SU-DHL-6 (cell line): Measurements from ENCODE around the gene PINLYP.
A peak's percentile ranks its signal among the peaks of the same experiment; 100 is the strongest.

Source experiments
- H2AFZ ChIP-seq: fragments of 200-600 bp; sonication (generic); 2 replicates; pipeline ENCODE4 v1.6.1; 2014; ENCODE audit warnings: low read depth, mild to moderate bottlenecking, moderate library complexity, mixed read lengths, antibody characterized with exemption, low read length; ENCODE audit not compliant: severe bottlenecking
- H3F3A ChIP-seq: fragments of 200-600 bp; shearing (Covaris generic); 2 replicates; pipeline ENCODE4 v1.6.0; 2016; ENCODE audit warnings: antibody characterized with exemption, mild to moderate bottlenecking; ENCODE audit not compliant: insufficient read depth
- H3K27ac ChIP-seq: fragments of 200-600 bp; sonication (generic); 2 replicates; pipeline ENCODE4 v1.5.1; 2016; ENCODE audit warnings: low read depth, mild to moderate bottlenecking, low read length, moderate library complexity, mixed read lengths
- H3K27me3 ChIP-seq: fragments of 200-600 bp; sonication (generic), shearing (Covaris generic); 2 replicates; pipeline ENCODE4 v1.6.0; 2014; ENCODE audit warnings: mild to moderate bottlenecking, low read length
- H3K36me3 ChIP-seq: fragments of 200-600 bp; sonication (generic); 2 replicates; pipeline ENCODE4 v1.6.1; 2014; ENCODE audit warnings: mild to moderate bottlenecking, low read length, mixed read lengths
- H3K4me2 ChIP-seq: fragments of 300-600, 200-600 bp; shearing (Covaris generic), sonication (generic); 2 replicates; pipeline ENCODE4 v1.6.0; 2014; ENCODE audit warnings: low read length, low read depth, mild to moderate bottlenecking; ENCODE audit not compliant: poor library complexity, severe bottlenecking
- H3K4me3 ChIP-seq: fragments of 200-600 bp; sonication (generic); 2 replicates; pipeline ENCODE4 v1.5.1; 2014; ENCODE audit warnings: antibody characterized with exemption, low read length, mild to moderate bottlenecking, mixed read lengths; ENCODE audit not compliant: insufficient read depth, poor library complexity, severe bottlenecking
- H3K79me2 ChIP-seq: fragments of 200-600 bp; sonication (generic); 2 replicates; pipeline ENCODE4 v1.6.1; 2014; ENCODE audit warnings: mild to moderate bottlenecking, low read length, moderate library complexity; ENCODE audit not compliant: insufficient read depth
- H3K9ac ChIP-seq: fragments of 200-600 bp; sonication (generic); 2 replicates; pipeline ENCODE4 v1.7.0; 2014; ENCODE audit warnings: mild to moderate bottlenecking, low read length
- H3K9me2 ChIP-seq: fragments of 200-600 bp; sonication (generic); replicated peaks from 2 replicates; pipeline ENCODE4 v1.6.1; 2014; ENCODE audit warnings: low read length; ENCODE audit not compliant: insufficient read depth
- H3K9me3 ChIP-seq: fragments of 200-600 bp; sonication (generic); 2 replicates; pipeline ENCODE4 v1.6.1; 2014; ENCODE audit warnings: low read length, mixed read lengths; ENCODE audit not compliant: insufficient read depth
- H4K20me1 ChIP-seq: fragments of 200-600 bp; sonication (generic); 2 replicates; pipeline ENCODE4 v1.6.1; 2014; ENCODE audit warnings: low read depth, mild to moderate bottlenecking, antibody characterized with exemption, low read length, moderate library complexity, mixed read lengths
- EZH2phosphoT487 ChIP-seq: fragments of 200-600 bp; sonication (generic), shearing (Covaris generic); conservative IDR thresholded peaks from 2 replicates; pipeline ENCODE4 v1.6.1; 2018; ENCODE audit warnings: mild to moderate bottlenecking, antibody characterized with exemption, low read length, moderate library complexity, mixed read lengths
- TF ChIP-seq, protein P1 (sequence below): fragments of 200-600 bp; sonication (generic); IDR thresholded peaks from one replicate; pipeline ENCODE4 v1.5.1; 2017; ENCODE audit warnings: antibody characterized with exemption, mild to moderate bottlenecking, low read length, moderate library complexity; ENCODE audit not compliant: insufficient read depth, poor library complexity, severe bottlenecking

PINLYP gene

GRCh38 chr19:43527860-43528622 is 47.6 kb upstream of the PINLYP start:
- Histone ChIP-seq H3K36me3 (no peaks in the 10 kb centered on the region), H3K9me2 (no peaks in the 10 kb centered on the region), H2AFZ (no peak overlapping the region), H3K79me2 (no peaks in the 10 kb centered on the region), H3K4me3 (no peak overlapping the region), H3F3A (peaks cover 10% of the 10 kb centered on the region; the same call in 1 of the 2 replicates), H3K27me3 (no peaks in the 10 kb centered on the region), H4K20me1 (no peaks in the 10 kb centered on the region), H3K27ac (no peak overlapping the region), H3K9ac (no peak overlapping the region), H3K4me2 (peak overlapping the region; percentile 78), H3K9me3 (no peaks in the 10 kb centered on the region)
- TF ChIP-seq EZH2phosphoT487 = no peak
- TF ChIP-seq, protein P1, sequence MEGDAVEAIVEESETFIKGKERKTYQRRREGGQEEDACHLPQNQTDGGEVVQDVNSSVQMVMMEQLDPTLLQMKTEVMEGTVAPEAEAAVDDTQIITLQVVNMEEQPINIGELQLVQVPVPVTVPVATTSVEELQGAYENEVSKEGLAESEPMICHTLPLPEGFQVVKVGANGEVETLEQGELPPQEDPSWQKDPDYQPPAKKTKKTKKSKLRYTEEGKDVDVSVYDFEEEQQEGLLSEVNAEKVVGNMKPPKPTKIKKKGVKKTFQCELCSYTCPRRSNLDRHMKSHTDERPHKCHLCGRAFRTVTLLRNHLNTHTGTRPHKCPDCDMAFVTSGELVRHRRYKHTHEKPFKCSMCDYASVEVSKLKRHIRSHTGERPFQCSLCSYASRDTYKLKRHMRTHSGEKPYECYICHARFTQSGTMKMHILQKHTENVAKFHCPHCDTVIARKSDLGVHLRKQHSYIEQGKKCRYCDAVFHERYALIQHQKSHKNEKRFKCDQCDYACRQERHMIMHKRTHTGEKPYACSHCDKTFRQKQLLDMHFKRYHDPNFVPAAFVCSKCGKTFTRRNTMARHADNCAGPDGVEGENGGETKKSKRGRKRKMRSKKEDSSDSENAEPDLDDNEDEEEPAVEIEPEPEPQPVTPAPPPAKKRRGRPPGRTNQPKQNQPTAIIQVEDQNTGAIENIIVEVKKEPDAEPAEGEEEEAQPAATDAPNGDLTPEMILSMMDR = no peak

DNA sequence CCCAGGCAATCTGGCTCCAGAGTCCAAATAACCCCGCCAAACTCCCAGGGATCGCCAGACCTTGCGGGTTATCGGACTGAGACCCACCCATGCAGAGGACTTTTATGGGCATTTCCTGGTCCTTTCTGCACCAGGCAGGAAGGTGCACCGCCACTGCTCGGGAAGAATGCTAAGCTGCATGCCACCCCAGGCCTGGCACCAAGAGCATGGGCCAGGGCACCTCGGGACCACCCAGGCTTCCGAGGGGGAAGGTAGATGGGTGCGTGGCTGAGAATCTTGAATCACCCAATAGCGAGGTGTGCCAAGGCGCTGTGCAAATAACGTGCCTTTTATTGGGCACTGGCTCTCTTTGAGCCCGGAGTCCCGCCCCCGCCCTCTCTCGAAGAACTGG is 43.0 kb upstream of the PINLYP start:
- Histone ChIP-seq H3K4me3 (peak overlapping the region; percentile 43), H3K9ac (peak overlapping the region; percentile 57), H3K4me2 (peak overlapping the region; percentile 66), H3K79me2 (no peaks in the 10 kb centered on the region), H2AFZ (peak overlapping the region; percentile 67), H3K27me3 (no peaks in the 10 kb centered on the region), H3K27ac (peak overlapping the region; percentile 76), H3K9me3 (no peaks in the 10 kb centered on the region), H3K36me3 (no peaks in the 10 kb centered on the region), H4K20me1 (no peaks in the 10 kb centered on the region), H3F3A (peaks cover 23% of the 10 kb centered on the region), H3K9me2 (no peaks in the 10 kb centered on the region)
- no peak for TF ChIP-seq EZH2phosphoT487
- TF ChIP-seq, protein P1 = no peak

- H4K20me1 ChIP-seq = no peaks in the 10 kb centered on the region
- peak within 1 kb of the TSS; percentile 57 for H3K9ac ChIP-seq
- H3F3A ChIP-seq = peaks cover 22% of the 10 kb centered on the region
- peak within 1 kb of the TSS; percentile 67 for H2AFZ ChIP-seq
- no peaks in the 10 kb centered on the region for H3K36me3 ChIP-seq
- no peaks in the 10 kb centered on the region for H3K9me2 ChIP-seq
- H3K27me3 ChIP-seq = no peaks in the 10 kb centered on the region
- H3K4me3 ChIP-seq = peak within 1 kb of the TSS; percentile 43
- no peak for TF ChIP-seq EZH2phosphoT487
- TF ChIP-seq, protein P1 = no peak
- H3K4me2 ChIP-seq = peak within 1 kb of the TSS; percentile 66
- H3K27ac ChIP-seq = peak within 1 kb of the TSS; percentile 76
- H3K79me2 ChIP-seq = no peaks in the 10 kb centered on the region
- H3K9me3 ChIP-seq = no peaks in the 10 kb centered on the region
These were observed 42.5 kb upstream of the PINLYP start, which contains the start of gene ZNF575 for GRCh38 chr19:43532962-43533545. Gene ZNF575 (plus strand): TSS chr19:43533188. CDS start chr19:43534423, 1,235 bp downstream.
